Thyroid gland (tissue), 4 donors: ENCODE measurements around the gene DLK1.

Source experiments
- CTCF ChIP-seq, 6 experiments: fragments of 200-600 bp in 3 of 6; fragments of 450-650 bp in 3 of 6; sonication (generic) in 3 of 6; IDR thresholded peaks; one replicate each; pipeline ENCODE4 v1.5.1; 2016 to 2019; ENCODE audit warnings: antibody characterized with exemption in 6 of 6, mild to moderate bottlenecking in 2 of 6, inconsistent platforms in 1 of 6, moderate library complexity in 1 of 6
- POLR2A ChIP-seq, 2 donors: fragments of 450-650 bp; IDR thresholded peaks; one replicate each; pipeline ENCODE4 v1.6.1; 2017; ENCODE audit warnings: antibody characterized with exemption in 2 of 2, mild to moderate bottlenecking in 2 of 2, moderate library complexity in 1 of 2

GRCh38 chr14:100764471-100765115, 37.9 kb downstream of the DLK1 start:
- TF ChIP-seq CTCF (IDR thresholded peaks at IDR 0.05) (no peak), POLR2A (IDR thresholded peaks at IDR 0.05) (no peak)
